ENCODE results near the gene AQR. TPM values are rescaled to one million over a fixed set of nuclear protein-coding genes. Genes with fewer than 3 reads are reported as not detected.

Gene AQR
- total and polyA plus RNA-seq, 2 of the 13 experiments (the other 11 are each of a cell fraction or from before 2014, with no cell fraction given): 18.7 to 31.3 TPM

DNA sequence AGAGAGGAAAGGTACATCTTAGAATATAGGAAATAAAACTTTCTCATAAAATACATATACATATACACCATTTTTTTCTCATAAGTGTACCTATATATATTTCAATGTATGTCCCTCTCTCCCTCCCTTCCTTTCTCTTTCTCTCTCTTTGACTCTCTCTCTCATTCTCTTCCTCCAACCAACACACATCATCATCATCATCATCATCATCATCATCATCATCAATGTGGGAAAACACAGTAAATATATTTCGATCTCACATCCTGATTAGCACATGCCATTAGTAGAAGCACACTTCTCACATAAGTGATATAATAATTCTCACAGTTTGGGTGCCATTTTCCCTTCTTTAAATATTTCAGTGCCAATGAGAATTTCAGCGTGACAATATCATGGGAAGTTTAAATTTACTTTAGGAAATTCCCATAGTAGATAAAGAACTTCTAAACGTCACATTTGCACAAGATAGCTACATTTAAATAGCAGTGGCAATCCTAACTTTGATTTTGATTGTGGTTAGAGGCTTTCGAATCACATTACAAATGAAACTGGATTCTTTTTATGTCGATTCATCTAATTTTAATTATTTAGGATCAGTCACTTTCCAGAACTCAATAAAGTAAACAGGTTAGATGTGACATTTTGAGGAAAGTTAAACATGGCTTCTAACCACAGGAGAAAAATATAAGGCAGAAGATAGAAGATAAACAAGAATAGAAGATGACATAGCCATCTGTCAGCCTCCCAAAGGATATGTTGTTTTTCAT, 141.2 kb downstream of the AQR start:
- no peaks in the 10 kb centered on the region for H3K4me1 ChIP-seq (ENCODE audit: insufficient read depth, low read length)
- TF ChIP-seq ZNF484 (CRISPR knock-in tag; IDR thresholded peaks at IDR 0.05; ENCODE audit: borderline replicate concordance, low read depth) (no peak), ZNF468 (CRISPR knock-in tag; IDR thresholded peaks at IDR 0.05) (no peak), CREB1 (IDR thresholded peaks at IDR 0.05) (peak; percentile 72; the same call in 1 of the 2 replicates), CREB1 (CRISPR knock-in tag; IDR thresholded peaks at IDR 0.05) (no peak)
- CTCF ChIA-PET (ENCODE audit: low intra/inter-chr PET ratio, low total read pairs): no interaction called here
- intact Hi-C loops (cut with micrococcal nuclease; ENCODE audit: unreplicated experiment): no loop called here
- POLR2A ChIA-PET: no interaction called here
- H3K9me3 ChIP-seq (ENCODE audit: low read length): no peaks in the 10 kb centered on the region
- no peaks in the 10 kb centered on the region for H3K36me3 ChIP-seq (replicated peaks in 1 of 2; ENCODE audit: control insufficient read depth in 1 of 2, insufficient read depth in 2 of 2, low read length in 2 of 2)
- H3K4me3 ChIP-seq (replicated peaks in 1 of 3; ENCODE audit: insufficient read depth in 1 of 3, low read depth in 2 of 3, low read length in 3 of 3): no peak overlapping the region
- under 1% methylated on average over 5 of the region's 5 CpGs for WGBS (ENCODE audit: low lambda C conversion rate)
- ATAC-seq: no peak
- H3K27ac ChIP-seq (ENCODE audit: extremely low read length, insufficient read depth, low read length): no peak overlapping the region
- no peak overlapping the region for H3K9ac ChIP-seq (ENCODE audit: insufficient read depth, low read depth, low read length)
- no peak for DNase-seq (ENCODE audit: low spot score)
- no peak overlapping the region for H2AFZ ChIP-seq (ENCODE audit: low read length)
- H3K79me2 ChIP-seq (ENCODE audit: insufficient read depth, low read length): no peaks in the 10 kb centered on the region
- no peak overlapping the region for H3K4me2 ChIP-seq (ENCODE audit: low read depth, low read length)
- H3K27me3 ChIP-seq (ENCODE audit: control insufficient read depth in 1 of 2, insufficient read depth in 2 of 2, low read length in 2 of 2): no peaks in the 10 kb centered on the region
- no peak for FAIRE-seq
- H4K20me1 ChIP-seq (ENCODE audit: insufficient read depth, low read length): no peaks in the 10 kb centered on the region
- BruUV-seq (replicated peaks): no TSS peak
- in situ Hi-C loops (cut with HindIII; ENCODE audit: extremely low pct_ligation_motif_present, low pct_unique_long_range_greater_than_20kb): no loop called here

- no peaks in the 10 kb centered on the region for H3K79me2 ChIP-seq (ENCODE audit: insufficient read depth, low read length)
- 34% methylated on average over 3 of the region's 3 CpGs for WGBS (ENCODE audit: low lambda C conversion rate)
- intact Hi-C loops (cut with micrococcal nuclease; ENCODE audit: unreplicated experiment): no loop called here
- H3K4me2 ChIP-seq (ENCODE audit: low read depth, low read length): no peak overlapping the region
- ChIA-PET POLR2A (no interaction called here), CTCF (ENCODE audit: low intra/inter-chr PET ratio, low total read pairs) (no interaction called here)
- DNase-seq (ENCODE audit: low spot score) (no peak), ATAC-seq (no peak), FAIRE-seq (no peak)
- no peaks in the 10 kb centered on the region for H3K9me3 ChIP-seq (ENCODE audit: low read length)
- H3K36me3 ChIP-seq (replicated peaks in 1 of 2; ENCODE audit: control insufficient read depth in 1 of 2, insufficient read depth in 2 of 2, low read length in 2 of 2): no peaks in the 10 kb centered on the region
- TF ChIP-seq ZBTB39 (CRISPR knock-in tag; IDR thresholded peaks at IDR 0.05) (no peak), KDM4B (CRISPR knock-in tag; IDR thresholded peaks at IDR 0.05) (no peak), TERF1 (CRISPR knock-in tag; IDR thresholded peaks at IDR 0.05) (no peak), NR3C1 (CRISPR knock-in tag; IDR thresholded peaks at IDR 0.05) (no peak), RORA (CRISPR knock-in tag; IDR thresholded peaks at IDR 0.05) (no peak)
- BruUV-seq (replicated peaks): no TSS peak
- in situ Hi-C loops (cut with HindIII; ENCODE audit: extremely low pct_ligation_motif_present, low pct_unique_long_range_greater_than_20kb): no loop called here
- no peaks in the 10 kb centered on the region for H3K4me1 ChIP-seq (ENCODE audit: insufficient read depth, low read length)
- H3K4me3 ChIP-seq (replicated peaks in 1 of 3; ENCODE audit: insufficient read depth in 1 of 3, low read depth in 2 of 3, low read length in 3 of 3): no peak overlapping the region
- H2AFZ ChIP-seq (ENCODE audit: low read length): no peak overlapping the region
- no peak overlapping the region for H3K27ac ChIP-seq (ENCODE audit: extremely low read length, insufficient read depth, low read length)
- no peak overlapping the region for H3K9ac ChIP-seq (ENCODE audit: insufficient read depth, low read depth, low read length)
- H3K27me3 ChIP-seq (ENCODE audit: control insufficient read depth in 1 of 2, insufficient read depth in 2 of 2, low read length in 2 of 2): no peaks in the 10 kb centered on the region
- H4K20me1 ChIP-seq (ENCODE audit: insufficient read depth, low read length): no peaks in the 10 kb centered on the region
These were observed 147.7 kb downstream of the AQR start for GRCh38 chr15:34821831-34822230.
